GM03348 (cell line): ENCODE data around the gene PWP1.

Experiments
- DNase-seq: peaks from one replicate; pipeline ENCODE4 v3.0.0; 2012; ENCODE audit warnings: low spot score

The PWP1 gene

DNA sequence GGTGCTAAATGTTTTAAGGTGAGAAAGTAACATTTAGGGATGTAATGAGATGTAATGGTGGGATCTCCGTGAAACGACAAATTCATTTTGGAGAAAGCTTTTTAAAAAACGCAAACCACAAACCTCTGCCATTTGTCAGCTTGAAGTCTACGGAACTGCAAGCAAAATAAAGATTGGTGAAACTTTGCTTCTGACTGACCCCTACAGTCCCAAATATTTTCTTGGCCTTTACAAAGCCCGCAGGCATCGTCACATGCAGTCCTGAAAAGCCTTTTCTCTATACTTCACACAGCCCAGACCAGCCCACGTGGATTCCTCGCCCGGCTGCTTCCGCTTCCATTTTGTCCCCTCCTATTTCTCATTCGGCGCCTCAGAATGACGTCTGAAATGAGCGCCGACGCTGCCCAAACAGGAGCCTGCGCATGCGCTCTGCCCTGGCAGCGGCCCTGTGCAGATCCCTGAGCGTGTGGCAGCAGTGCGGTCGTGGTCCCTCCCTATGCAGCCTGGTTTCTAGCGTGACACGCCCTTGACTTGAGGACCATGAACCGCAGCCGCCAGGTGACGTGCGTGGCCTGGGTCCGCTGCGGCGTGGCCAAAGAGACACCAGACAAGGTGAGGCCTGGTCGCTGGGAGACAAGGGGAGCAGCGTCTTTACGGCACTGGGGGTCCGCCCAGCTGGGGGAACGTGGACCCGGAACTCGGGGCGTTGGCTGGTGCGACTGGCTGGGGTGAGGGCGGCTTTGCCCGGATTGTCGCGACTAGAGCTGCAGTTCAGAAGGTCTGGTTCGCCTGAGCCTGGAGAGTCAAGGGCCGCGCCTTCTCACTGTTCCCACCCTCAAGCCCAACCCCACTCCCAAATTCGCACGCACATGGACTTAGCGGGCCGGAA, at the start of gene PWP1:
PWP1 (plus strand) TSS at position 440 of the 889 bp plus-strand sequence; CDS start at position 541, 101 bp downstream.
- DNase-seq, result peak; percentile 98

DNA sequence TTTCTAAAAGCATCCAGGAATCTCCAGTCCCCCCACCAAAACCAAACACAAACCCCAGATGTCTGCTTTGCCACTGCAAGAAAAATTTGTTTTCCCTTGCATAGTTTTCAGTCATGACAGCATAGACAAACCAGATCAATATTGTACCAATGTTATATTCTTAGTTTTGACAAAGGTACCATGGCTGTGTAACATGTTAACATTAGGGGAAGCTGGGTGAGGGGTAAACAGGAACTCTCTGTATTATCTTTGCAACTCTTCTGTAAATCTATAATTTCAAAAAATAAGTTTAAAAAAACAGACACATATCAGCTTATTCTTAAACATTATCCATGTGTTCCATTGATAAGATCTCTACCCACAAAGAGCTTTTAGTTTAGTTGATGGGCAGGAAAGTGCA, 44.4 kb upstream of the PWP1 start:
- no peak for DNase-seq

- DNase-seq, result no peak
Measured at GRCh38 chr12:107642240-107642639, 43.4 kb upstream of the PWP1 start.

GRCh38 chr12:107645630-107646333, 39.8 kb upstream of the PWP1 start:
- DNase-seq, result no peak

GRCh38 chr12:107646436-107646835, 39.2 kb upstream of the PWP1 start:
- no peak for DNase-seq

DNA sequence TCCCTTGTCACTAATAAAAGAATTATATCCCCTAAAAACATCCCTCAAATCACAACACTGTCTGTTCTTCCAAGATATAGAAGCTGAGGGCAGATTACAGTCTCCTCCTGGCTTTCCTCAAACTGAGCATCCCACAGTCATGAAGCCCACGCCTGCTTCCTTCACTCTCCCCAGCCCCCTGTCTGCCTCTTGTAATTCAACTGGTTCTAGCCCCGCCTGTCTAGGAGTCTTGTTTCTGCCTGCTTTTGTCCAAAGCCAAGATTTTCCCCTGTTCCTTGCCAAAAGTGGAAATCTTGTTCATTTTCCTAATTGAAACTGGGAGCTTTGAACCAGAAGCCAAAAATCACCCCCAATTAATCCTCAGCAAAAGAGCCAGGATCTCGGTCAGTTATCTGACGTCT, 35.9 kb upstream of the PWP1 start:
- DNase-seq, result no peak

DNA sequence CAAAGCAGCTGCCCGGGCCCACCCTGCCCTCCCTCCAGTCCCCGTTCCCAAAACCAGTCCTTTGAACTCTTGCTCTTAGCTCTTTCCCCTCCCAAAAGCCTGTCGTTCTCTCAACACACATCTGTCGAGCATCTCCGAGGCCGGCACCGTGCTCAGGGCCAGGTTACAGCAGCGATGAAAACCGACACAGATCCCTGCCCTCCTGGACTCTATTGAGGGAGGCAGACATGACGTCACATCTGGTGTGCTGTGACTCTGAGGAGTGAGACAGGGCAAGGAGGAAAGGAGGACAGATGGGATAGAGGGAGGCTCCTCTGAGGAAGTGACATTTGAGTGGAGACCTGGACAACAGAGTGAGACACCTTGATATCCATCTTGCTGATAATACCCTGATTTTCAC, 34.6 kb upstream of the PWP1 start:
- DNase-seq, result no peak

DNA sequence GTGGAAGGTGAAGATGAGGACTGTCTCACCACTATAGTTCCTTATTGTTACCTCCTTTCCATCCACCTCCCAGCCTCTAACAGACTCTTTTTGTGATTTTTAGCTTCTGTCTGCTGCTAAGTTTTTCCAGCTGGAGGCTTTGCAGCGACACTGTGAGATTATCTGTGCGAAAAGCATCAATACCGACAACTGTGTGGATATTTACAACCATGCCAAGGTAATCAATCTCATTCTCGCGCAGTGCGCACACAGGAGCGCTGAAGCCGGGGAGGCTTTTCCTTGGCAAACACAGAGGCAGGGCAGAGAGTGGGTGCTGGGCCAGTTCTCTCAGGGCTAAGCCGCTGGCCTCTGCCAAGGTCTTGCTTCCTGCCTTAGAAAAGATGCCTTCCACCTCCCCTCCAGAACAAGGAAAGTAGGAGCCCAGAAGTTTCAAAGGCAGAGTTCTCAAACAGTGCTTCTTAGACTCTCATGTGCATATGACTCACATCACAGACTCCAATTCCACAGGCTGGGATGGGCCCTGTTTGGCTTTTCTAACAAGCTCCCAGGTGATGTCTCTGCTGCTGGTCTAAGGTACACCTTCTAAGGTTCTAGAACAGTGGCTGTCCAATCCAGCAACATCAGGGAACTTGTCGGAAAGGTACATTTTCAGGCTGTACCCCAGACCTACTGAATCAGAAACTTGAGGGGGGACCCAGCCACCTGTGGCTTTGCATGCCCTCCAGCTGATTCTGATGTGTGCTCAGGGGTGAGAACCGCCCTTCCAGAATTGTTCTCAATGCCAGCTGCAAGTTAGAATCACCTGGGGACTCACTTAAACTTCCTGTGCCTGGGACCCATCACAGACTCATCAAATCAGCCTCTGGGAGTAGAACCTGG, 33.8 kb upstream of the PWP1 start:
- no peak for DNase-seq

DNA sequence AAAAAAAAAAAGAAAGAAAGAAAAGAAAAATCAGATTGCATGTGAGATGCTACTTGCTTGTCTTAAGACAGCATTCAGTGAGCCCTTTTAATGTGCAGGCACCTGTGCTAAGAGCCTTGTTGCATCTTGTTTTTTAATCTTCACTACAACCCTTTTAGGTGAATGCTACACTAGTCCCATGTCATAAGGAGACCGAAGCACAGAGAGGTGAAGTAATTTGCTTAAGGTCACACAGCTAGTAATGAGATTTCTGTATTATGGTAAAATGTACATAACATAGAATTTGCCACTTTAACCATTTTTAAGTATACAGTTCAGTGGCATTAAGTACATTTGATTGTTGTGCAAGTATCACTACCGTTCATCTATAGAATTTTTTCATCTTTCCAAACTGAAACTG, 32.1 kb upstream of the PWP1 start:
- no peak for DNase-seq

DNA sequence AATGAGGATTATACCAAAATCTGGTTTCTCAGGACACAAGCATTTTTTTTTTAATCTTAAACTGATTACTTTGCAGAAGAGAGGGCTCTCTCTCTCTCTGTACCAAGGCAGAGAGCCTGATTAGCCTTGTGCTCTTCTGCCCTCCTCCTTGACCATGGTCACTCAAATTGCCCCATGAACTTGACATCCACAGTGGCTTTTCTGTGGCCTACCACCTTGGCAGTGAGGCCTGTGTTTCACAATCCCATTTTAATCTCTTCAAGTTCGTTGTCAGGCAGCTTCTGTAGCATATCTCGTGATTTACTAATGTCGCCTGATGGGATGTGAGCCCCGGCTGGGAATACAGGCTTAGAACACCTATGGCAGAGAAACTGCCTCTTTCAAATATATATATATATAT, 30.7 kb upstream of the PWP1 start:
- no peak for DNase-seq

- no peak for DNase-seq
Measured at GRCh38 chr12:107655281-107656065, 30.1 kb upstream of the PWP1 start.

- no peak for DNase-seq
Measured at GRCh38 chr12:107656302-107656701, 29.3 kb upstream of the PWP1 start.

- no peak for DNase-seq
Measured at GRCh38 chr12:107657133-107657532, 28.5 kb upstream of the PWP1 start.

GRCh38 chr12:107657621-107658020, 28.0 kb upstream of the PWP1 start:
- DNase-seq, result no peak

DNA sequence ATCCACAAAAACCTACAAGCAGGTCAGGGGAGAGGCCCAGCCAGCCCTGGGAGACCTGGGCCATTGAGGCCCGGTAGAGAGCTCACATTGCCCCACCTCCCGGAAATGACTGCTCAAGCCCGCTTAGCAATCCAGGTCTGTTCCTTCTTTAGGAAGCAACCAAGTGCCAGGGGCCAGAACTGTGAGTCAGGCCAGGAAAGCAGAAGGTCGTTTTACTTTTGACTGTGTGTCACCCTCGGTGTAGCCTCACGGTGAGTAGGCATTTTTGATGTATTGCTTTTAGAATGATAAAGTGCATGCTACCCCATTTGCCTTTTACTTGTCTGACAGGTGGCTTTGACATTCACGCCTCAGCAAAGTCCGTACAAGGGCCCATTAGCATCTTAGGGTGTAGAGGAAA, 25.4 kb upstream of the PWP1 start:
- no peak for DNase-seq

DNA sequence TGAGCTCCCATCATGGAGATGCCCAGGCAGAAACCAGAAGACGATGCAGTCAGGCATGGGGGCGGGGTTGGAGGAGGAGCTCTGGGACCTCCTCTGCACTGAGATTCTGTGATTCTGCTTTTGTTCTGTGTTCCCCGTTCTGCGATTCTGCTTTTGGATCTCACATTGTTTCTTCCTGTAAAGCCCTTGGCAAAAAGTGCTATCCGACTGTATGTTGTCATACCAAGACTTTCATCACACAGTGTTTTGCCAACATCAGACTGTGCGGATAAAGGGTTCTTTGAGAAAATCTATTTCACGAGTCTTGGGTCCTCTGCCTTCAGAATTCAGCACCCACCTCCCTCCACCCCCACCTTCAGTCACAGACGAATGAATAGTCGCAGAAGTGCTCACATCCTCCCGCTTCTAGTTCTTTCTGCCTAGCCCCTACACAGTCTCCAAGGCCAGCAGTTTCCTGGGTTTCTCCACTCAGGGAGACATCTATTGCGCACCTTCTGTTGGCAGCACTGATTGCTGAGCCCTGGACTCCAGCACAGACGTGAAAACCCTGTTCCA, 24.7 kb upstream of the PWP1 start:
- DNase-seq, result no peak

- DNase-seq, result no peak
Measured at GRCh38 chr12:107661830-107662229, 23.8 kb upstream of the PWP1 start.

GRCh38 chr12:107662484-107662883, 23.1 kb upstream of the PWP1 start:
- DNase-seq, result no peak

DNA sequence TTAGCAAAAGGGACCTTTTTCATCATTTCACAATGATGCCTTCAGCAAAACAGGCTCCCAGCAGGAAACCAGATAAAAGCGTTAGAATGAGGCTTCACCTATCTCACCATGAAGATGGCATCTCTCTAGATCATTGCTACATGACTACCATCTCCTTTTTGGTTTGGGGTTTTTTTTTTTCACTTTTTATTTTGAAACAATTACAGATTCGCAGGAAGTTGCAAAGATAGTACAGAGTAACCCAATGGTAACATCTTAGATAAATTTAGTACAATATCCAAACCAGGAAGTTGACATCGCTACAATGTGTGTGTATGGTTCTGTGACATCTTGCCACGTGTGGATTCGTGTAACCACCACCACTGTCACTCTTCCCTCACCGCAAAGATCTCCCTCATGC, 22.3 kb upstream of the PWP1 start:
- DNase-seq, result no peak

DNA sequence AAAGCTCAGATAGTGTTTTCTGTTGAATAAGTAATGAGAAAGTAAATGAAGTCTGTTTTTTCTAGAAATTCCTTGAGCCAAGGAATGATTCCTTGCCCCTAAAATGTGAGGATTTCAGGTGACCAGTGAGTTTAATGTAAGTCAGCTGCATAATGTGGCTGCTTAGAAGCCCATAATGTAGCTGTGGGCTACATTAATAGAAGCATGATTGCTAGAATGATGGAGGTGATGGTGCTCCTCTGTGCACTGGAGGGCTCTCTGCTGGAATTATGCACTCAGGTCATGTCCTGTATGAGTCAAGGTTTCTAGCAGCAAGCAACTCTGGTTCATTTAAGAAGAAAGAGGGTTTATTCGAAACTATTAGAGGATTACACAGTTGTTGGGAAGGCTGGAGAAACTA, 19.6 kb upstream of the PWP1 start:
- no peak for DNase-seq

GRCh38 chr12:107667464-107667863, 18.1 kb upstream of the PWP1 start:
- DNase-seq, result no peak
